H7 (cell line): ENCODE measurements around the gene KLK10. TPM values are rescaled to one million over a fixed set of nuclear protein-coding genes. Genes with fewer than 3 reads are reported as not detected.
"Not testable (repeated sequence)": the region's sequence is repeated elsewhere in the genome, so short reads cannot be mapped to it uniquely, and the experiment has no call there.

Experiments used
- DNase-seq: peaks from one replicate; pipeline ENCODE4 v3.0.0; 2012
- H3K27me3 ChIP-seq: 2 replicates; pipeline ENCODE4 v1.6.0; 2011; ENCODE audit warnings: mild to moderate bottlenecking, low read length; ENCODE audit not compliant: control insufficient read depth, insufficient read depth
- H3K36me3 ChIP-seq: replicated peaks from 2 replicates; pipeline ENCODE4 v1.5.1; 2011; ENCODE audit warnings: low read length; ENCODE audit not compliant: control insufficient read depth, insufficient read depth
- H3K4me3 ChIP-seq: 2 replicates; pipeline ENCODE4 v1.5.1; 2011; ENCODE audit warnings: low read depth, mild to moderate bottlenecking, control low read depth, low read length, moderate library complexity; ENCODE audit not compliant: insufficient read depth
- total RNA-seq: library from RNA; depleted of rRNA; stranded (reverse); fragments of >200 nt; shearing (Covaris generic); gene quantifications from 2 replicates; pipeline ENCODE4 v1.2.3, GENCODE V29; 2014

The KLK10 gene
- total RNA-seq, 1 experiment from 2014 or later, result 0.14 TPM

DNA sequence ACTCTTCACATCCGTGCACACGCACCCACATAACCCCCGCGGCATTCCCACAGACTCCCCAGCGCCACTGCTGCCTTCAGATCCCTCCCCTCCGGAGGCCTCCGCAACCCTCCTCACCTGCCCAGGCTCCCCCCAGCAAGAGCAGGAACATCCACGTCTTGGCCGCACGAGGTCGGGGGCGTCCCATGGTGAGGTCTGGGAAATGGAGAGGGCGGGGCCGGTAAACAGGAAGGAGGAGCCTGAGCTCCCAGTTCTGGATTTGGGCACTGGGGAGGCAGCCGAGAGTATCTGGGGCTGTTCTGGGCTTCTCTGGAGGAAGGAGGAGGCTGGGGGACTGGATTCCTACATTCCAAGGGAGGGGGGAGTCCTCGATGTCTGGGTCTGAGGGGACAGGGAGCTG lies 18.5 kb downstream of the KLK10 start:
- Histone ChIP-seq H3K27me3 (peaks cover 9% of the 10 kb centered on the region; the same call in 1 of the 2 replicates), H3K4me3 (peak overlapping the region; percentile 73), H3K36me3 (no peaks in the 10 kb centered on the region)
- DNase-seq, result peak; percentile 88

DNA sequence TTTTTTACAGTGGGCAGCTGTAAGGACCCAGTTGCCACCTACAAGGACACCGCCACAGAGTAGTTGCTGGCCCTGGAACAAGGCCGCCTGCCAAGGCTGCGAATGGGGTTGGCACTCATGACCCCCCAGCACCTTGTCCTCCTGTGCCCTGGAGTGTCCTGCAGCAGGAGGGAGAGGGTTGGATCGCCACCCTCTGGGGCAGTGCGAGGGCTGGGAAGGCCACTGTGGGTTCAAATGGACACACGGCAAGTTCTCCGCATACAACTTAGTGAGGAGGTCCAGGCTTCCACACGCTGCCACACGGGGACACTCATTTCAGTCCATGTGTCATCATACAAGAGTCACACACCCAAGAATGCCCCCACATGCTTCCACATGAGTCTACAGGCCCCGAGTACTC lies 19.1 kb downstream of the KLK10 start:
- Histone ChIP-seq H3K4me3 (peak overlapping the region; percentile 73), H3K27me3 (peaks cover 9% of the 10 kb centered on the region; the same call in 1 of the 2 replicates)
- DNase-seq, result no peak

DNA sequence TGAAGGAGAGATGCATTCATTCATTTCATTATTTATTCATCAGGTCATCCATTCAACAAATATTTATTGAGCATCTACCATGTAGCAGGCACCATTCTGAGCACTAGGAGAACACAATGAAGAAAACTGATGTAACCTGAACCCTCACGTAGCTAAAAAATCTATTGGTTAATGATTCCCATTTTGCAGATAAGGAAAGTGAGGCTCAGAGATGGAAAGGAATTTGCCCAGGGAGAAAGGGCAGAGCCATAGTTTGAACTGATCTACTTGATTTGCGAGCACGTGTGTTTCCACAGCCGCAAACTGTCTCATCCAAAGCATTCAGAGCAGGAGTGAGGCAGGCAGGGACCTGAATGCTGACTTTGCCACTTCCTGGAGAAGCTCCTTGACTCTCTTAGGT lies 20.8 kb downstream of the KLK10 start:
- peaks cover 9% of the 10 kb centered on the region; the same call in 1 of the 2 replicates for H3K27me3 ChIP-seq
- H3K36me3 ChIP-seq, result no peaks in the 10 kb centered on the region
- no peak for DNase-seq
- H3K4me3 ChIP-seq, result no peak overlapping the region

More for the DNA sequence above, 19.1 kb downstream of the KLK10 start:
- H3K36me3 ChIP-seq, result no peaks in the 10 kb centered on the region

DNA sequence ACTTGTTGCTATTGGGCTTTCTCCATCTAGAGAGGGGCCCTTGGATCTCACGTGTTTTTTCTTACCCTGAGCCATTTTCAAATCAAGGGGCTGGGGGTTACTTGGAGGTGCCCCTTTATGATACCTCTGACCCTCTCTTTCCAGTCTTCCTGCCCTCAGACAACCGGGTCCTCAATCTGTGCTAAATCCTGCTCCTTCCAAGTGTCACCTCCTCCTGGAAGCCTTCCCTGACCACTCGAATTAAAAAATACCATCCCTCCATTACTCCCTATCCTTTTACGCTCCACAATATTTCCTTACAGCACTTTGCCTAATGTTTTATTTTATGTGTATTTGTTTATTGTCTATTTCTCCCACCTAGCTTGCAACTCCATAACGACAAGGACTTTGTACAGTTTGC lies 21.4 kb downstream of the KLK10 start:
- Histone ChIP-seq H3K4me3 (no peak overlapping the region), H3K27me3 (peaks cover 9% of the 10 kb centered on the region; the same call in 1 of the 2 replicates), H3K36me3 (no peaks in the 10 kb centered on the region)
- DNase-seq, result no peak

DNA sequence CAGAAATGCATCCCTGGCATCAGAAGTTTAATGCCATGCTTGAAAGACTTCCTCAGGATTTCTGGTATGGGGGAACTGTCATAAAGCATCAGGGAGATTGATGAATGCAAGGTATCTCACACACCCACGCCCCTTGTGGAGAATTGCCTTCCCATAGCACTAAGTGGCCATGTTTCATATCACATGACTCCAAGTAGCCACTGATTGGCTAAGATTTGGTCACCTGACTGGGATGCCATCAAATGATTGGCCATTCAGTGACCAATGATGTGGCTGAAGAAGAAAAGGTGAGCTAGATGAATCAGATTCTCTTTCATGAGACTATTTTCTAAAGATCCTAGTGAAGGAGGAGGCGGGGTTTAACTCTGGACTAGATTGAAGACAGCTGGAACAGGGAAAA lies 25.4 kb downstream of the KLK10 start:
- H3K27me3 ChIP-seq, result peaks cover 4% of the 10 kb centered on the region; the same call in 1 of the 2 replicates
- H3K4me3 ChIP-seq, result no peak overlapping the region
- DNase-seq, result no peak
- H3K36me3 ChIP-seq, result no peaks in the 10 kb centered on the region

DNA sequence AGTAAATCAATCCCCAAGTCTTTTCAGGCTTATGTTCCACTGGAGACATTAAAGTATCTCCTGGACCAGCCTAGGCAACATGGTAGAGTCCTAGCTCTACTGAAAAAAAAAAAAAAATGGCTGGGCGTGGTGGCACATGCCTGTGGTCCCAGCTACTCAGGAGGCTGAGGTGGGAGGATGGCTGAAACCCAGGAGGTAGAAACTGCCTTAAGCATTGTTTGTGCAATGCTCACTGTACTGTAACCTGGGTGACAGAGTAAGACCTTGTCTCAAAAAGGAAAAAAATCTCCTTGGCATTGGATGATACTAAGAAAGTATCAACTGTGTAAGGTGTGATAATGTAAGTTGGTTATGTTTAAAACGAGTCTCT lies 26.9 kb downstream of the KLK10 start:
- Histone ChIP-seq H3K36me3 (no peaks in the 10 kb centered on the region), H3K4me3 (no peak overlapping the region), H3K27me3 (peaks cover 3% of the 10 kb centered on the region; the same call in 1 of the 2 replicates)
- no peak for DNase-seq

DNA sequence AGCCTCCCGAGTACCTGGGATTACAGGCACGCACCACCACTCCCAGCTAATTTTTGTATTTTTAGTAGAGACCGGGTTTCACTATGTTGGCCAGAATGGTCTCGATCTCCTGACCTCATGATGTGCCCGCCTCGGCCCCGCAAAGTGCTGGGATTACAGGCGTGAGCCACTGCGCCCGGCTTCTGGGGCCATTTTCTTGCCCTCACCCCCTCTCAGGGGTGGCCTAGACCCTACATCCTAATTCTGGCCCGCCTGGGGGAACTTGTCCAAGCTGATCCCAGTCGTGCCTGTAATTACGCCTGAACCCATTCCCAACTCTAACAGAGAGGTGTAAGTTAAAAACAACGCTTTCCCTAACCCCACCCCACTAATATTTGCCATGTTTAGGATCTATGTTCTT lies 35.1 kb downstream of the KLK10 start:
- not testable (repeated sequence) for H3K36me3 ChIP-seq, H3K4me3 ChIP-seq, DNase-seq
- peaks cover 20% of the 10 kb centered on the region for H3K27me3 ChIP-seq

DNA sequence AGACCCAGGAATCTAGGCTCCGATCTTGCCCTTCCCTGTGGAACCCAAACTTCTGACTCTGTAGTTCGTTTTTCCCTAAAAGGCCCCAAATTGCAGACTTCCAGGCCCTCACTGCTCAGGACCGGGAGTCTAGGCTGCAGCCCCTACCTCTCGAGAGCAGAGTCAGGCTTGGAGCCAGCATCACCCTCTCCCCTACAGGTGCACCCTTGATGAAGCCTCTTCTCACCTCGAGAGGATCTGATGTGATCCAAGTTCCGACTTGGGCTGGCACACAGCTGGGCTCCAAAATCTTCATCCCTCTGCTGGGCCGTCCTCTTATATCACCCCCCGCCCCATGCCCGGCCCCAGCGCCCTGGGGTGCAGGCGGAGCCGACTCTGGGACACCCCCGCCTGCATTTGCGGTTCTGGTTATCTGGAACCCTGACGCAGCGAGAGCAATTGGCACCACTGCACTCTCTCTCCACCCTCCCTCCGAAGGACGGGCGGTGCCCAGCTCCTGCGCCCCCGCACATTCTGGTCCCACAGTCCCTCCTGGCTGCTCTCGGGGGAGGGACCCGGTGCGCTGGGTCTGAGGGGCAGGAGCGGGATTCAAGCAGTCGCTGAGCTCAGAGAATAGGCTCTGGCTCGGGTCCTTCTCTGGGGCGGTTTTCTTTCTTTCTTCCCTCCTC lies 35.8 kb downstream of the KLK10 start, which contains the start of gene KLK7:
Gene KLK7, minus strand, starts transcription at position 293 of the 668 bp plus-strand sequence. CDS start 1,518 bp downstream, outside the sequence.
- Histone ChIP-seq H3K27me3 (peaks cover 18% of the 10 kb centered on the region), H3K4me3 (peak within 1 kb of the TSS; percentile 37; the same call in 1 of the 2 replicates), H3K36me3 (no peaks in the 10 kb centered on the region)
- peak; percentile 81 for DNase-seq

DNA sequence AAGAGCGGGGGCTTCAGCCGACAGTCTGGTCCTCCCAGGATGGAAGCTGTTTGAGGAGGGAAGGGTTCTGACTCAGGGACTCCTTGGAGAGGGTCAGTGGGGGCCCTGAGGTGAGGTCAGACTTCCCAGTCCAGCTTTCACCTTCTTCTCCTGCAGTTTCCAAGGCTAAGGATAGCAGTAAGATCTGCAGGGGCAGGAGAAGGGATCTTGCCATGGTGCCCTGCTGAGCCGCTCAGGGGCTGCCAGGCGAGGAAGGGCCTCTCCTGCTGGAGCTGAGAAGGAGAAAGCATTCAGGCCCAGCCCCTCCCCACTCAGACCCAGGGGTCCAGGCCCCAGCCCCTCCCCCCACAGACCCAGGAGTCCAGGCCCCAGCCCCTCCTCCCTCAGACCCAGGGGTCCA lies 37.3 kb downstream of the KLK10 start:
- DNase-seq, result no peak

DNA sequence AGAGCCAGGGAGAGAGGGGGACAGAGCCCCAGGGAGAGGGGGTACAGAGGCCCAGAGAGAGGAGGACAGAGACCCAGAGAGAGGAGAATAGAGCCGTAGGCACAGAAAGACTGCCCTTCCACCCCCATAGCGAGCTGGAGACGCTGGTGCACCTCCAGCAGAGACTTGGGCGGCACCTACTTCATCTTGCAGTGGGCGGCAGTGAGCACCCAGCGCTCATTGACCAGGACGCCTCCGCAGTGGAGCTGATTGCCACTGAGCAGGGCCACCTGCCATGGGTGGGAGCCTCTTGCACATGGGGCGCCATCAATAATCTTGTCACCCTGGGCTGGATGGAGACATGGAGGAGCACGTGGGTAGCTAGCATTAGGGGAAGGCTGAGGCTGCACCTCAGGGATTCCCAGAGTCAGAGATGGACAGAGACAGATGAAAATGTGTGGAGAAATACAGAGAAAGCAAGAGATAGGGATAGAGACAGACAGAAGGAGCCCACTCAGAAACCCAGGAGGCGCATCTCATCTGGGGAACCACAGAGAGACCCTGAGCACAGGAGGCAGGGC lies 37.8 kb downstream of the KLK10 start:
- H3K36me3 ChIP-seq, result no peaks in the 10 kb centered on the region

More for the DNA sequence above, 37.3 kb downstream of the KLK10 start:
- peaks cover 16% of the 10 kb centered on the region for H3K27me3 ChIP-seq
- H3K4me3 ChIP-seq, result no peak overlapping the region
- H3K36me3 ChIP-seq, result no peaks in the 10 kb centered on the region

DNA sequence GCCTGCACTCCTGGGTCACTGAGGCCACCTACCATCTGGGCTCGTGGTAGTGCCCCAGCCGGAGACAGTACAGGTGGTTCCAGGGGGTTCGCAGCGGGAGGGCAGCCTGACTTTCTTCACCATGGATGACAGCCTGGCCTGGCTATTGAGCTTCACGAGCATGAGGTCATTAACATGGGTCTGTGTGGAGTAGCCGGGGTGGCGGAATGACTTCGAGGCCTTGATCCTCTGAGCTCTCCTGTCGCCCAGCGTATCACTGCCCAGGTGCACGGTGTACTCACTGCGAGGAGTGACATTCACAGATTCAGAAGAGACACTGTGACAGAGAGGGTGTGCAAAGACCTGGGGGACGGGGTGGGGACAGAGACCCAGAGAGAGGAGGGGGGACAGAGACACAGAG lies 39.3 kb downstream of the KLK10 start:
- DNase-seq, result no peak
- Histone ChIP-seq H3K27me3 (peaks cover 15% of the 10 kb centered on the region; the same call in 1 of the 2 replicates), H3K4me3 (no peak overlapping the region)

More for the DNA sequence above, 37.8 kb downstream of the KLK10 start:
- Histone ChIP-seq H3K27me3 (peaks cover 16% of the 10 kb centered on the region), H3K4me3 (no peak overlapping the region)
- DNase-seq, result no peak

DNA sequence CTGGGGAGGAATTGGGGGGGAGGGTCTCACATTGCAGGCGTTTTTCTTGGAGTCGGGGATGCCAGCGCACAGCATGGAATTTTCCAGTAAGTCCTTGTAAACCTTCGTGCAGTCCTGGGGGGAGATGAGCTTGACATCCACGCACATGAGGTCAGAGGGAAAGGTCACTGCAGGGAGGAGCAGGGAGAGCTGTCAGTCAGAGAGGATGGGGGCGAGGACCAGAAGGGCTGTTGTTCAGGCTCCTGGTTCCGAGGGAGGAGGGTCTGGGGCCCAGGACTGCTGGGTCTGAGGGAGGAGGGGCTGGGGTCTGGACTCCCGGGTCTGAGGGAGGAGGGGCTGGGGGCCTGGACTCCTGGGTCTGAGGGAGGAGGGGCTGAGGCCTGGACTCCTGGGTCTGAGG lies 39.8 kb downstream of the KLK10 start:
- Histone ChIP-seq H3K27me3 (peaks cover 15% of the 10 kb centered on the region; the same call in 1 of the 2 replicates), H3K36me3 (no peaks in the 10 kb centered on the region), H3K4me3 (no peak overlapping the region)
- DNase-seq, result peak; percentile 61

More for the DNA sequence above, 39.3 kb downstream of the KLK10 start:
- H3K36me3 ChIP-seq, result no peaks in the 10 kb centered on the region

DNA sequence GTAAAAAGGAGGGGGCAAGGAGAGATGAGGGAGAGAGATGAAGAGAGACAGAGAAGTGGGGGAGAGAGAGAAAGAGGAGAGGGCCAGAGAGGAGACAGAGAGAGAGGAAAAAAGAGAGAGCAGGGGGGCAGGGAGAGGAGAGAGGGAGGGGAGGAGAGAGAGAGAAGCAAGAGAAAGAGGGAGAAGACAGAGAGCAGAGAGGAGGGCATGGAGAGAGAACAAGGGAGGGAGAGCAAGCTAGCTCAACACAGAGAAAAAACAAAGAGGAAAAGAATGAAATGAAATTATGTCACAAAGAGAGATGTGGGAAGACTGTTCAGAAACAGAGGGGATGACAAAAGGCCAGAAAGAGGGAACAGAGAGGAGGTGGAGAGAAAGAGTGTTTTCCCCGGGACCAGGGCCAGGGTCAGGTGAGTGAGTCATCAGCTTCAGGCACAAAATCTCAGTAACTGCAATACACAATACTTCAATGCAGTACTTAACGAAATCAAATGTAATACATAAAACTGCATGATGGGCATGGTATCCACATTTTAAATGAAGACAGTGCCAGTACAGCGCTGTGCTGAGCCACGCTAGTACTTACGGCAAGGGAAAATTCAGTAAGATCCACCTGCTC lies 40.6 kb downstream of the KLK10 start:
- DNase-seq, result no peak
- Histone ChIP-seq H3K27me3 (peaks cover 9% of the 10 kb centered on the region; the same call in 1 of the 2 replicates), H3K4me3 (no peak overlapping the region), H3K36me3 (no peaks in the 10 kb centered on the region)

DNA sequence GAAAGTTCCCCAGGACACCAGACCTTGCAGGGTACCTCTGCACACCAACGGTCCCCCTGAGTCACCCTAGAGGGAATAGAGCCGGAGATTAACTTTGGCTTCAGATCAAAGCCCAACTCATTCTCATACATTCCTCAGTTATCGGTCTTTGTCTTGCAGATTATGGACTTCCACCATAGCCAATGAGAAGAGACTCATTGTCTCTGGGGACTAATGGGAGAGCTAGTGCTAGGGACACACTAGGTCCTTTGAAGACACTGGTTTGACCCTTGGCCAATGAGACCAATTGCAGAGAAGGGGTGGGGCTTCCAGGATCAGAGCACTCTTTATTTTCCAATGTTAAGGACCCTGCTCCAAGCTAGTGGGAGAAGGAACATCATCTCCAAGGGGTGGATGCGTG lies 41.9 kb downstream of the KLK10 start:
- Histone ChIP-seq H3K4me3 (no peak overlapping the region), H3K27me3 (peaks cover 4% of the 10 kb centered on the region; the same call in 1 of the 2 replicates), H3K36me3 (no peaks in the 10 kb centered on the region)
- DNase-seq, result no peak

DNA sequence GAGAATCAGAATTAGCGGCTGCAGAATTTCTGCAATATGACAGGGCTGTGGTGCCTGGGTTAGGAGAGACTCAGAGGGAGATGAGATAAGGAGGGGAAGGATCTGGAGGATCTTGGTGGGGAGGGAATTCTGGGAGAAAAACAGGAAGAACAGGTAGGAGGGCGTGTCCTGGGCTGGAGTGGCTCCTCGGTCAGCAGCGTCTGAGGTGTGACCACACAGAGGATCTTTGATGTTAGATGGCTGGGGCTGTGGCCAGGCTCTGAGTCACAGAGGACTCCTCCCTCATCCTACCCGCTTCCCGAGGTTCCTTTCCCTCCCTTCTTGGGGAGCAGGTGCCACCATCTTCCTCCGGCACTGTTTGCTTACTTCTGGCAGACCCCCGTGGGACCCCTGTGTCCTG lies 43.7 kb downstream of the KLK10 start:
- H3K36me3 ChIP-seq, result no peaks in the 10 kb centered on the region
- peak; percentile 80 for DNase-seq
- no peak overlapping the region for H3K4me3 ChIP-seq
- no peaks in the 10 kb centered on the region for H3K27me3 ChIP-seq
